Left forelimb (tissue), 1 donor: ENCODE measurements around the gene KLHL21.

Experiments used
- DNase-seq: peaks from one replicate; pipeline ENCODE4 v3.0.0-alpha.2; 2018; ENCODE audit warnings: low spot score

Gene KLHL21

DNA sequence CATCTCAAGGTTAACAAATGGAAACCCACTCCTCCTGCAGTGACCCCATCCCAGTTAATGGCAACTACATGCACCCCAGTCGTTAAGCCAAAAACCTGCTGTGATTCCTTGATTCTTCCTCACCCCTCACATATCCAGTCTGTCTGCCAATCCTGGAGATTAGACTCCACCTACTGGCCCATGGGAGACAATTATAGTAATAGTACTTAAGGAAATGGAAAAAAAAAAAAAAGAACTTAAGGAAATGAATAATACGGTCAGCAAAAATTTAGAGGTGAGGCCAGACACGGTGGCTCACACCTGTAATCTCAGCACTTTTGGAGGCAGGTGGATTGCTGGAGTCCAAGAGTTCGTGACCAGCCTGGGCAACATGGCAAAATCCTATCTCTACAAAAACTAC is 55.4 kb downstream of the KLHL21 start:
- DNase-seq, result no peak

DNA sequence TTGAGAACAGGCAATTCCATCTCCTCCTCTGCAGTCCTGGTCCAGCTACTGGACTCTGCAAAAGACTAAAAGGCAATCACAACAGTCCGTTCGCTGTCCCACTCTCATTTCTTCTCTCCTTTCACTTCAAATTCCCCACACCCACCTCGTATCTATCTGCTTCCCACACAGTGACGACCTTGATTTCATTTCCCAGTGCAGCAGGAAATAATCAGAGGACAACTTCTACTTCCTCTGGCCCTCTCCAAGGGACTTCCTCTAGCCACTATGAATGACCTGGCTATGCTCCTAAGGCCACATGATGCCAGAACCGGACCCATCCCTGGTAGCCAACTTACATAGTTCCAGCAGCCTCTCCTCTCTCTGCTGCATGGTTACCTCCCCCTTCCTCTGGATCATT is 56.3 kb downstream of the KLHL21 start:
- DNase-seq, result no peak

DNA sequence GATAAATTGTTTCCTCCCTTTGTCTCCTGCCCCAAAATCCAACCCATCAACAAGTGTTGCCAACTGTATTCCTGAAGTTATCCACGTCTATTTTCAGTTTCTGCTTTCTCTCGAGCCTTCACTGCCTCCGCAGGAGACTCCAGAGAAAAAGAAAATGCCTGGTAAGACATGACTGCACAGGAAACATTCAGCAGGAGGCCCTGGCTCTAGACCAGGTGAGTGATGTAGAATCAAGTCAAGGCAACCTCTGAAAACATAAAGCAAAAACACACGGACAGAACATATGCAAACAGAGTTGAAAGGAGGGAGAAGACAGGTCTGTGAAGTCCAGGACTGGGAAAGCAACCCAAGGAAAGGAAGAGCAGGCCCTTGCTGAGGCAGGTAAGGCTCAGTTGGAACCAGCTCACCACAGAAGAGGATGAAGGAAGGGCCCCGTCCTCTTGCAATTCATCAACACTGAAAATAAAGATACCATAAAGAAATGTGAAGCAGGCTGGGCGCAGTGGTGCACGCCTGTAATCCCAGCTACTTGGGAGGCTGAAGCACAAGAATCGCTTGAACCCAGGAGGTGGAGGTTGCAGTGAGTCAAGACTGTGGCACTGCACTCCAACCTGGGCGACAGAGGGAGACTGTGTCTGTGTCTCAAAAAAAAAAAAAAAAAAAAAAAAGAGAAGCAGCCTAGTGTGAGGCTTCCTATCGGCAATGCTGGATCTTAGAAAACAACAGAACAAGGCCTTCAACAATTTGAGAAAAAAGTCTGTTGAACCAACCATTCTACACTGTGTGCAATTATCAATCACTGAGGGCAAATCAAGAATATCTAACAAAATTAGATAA is 57.2 kb downstream of the KLHL21 start:
- no peak for DNase-seq

DNA sequence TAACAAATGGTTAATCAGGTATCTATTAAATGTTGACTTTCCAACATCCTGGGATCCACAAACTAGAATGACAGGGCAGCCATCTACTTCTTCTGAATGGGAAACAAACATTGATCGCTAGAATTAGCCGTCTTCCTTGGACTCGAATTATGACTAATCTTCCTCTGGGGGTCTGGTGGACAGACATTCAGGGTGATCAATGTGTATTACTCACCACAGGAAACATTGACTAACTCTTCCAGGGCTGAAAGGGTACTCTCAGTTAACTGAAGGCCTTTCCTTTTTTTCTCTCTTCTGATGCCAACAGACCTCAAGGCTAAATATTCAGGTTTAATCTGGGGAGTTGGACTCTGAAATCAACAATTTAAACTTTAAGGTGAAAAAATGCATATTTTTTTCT is 57.8 kb downstream of the KLHL21 start:
- no peak for DNase-seq
